Stimulated activated CD4-positive, alpha-beta T cell treated with anti-CD3 and anti-CD28 coated beads, Interleukin-4, amount 100 ng/mL, for 4 hours (primary cell): ENCODE data around the gene TPO.
"Not testable (repeated sequence)": the region's sequence is repeated elsewhere in the genome, so short reads cannot be mapped to it uniquely, and the experiment has no call there.

ENCODE experiments used
- DNase-seq, 2 experiments: peaks; one replicate each; pipeline ENCODE4 v3.0.0-alpha.2; 2020

TPO gene

GRCh38 chr2:1504311-1504750 lies 91.1 kb downstream of the TPO start:
- no peak for DNase-seq

- DNase-seq: no peak
Observed at GRCh38 chr2:1505031-1505441, 91.8 kb downstream of the TPO start.

- DNase-seq: no peak
Observed at GRCh38 chr2:1509271-1510065, 96.2 kb downstream of the TPO start.

- no peak for DNase-seq
Observed at GRCh38 chr2:1510176-1510575, 96.9 kb downstream of the TPO start.

- DNase-seq: no peak
Observed at GRCh38 chr2:1511455-1511854, 98.2 kb downstream of the TPO start.

GRCh38 chr2:1512321-1513289 lies 99.3 kb downstream of the TPO start:
- DNase-seq: no peak

- DNase-seq: no peak
Observed at GRCh38 chr2:1514391-1515072, 101.3 kb downstream of the TPO start.

GRCh38 chr2:1515073-1515430 lies 101.8 kb downstream of the TPO start:
- DNase-seq: no peak

- no peak for DNase-seq
Observed at GRCh38 chr2:1515986-1516797, 102.9 kb downstream of the TPO start.

GRCh38 chr2:1516798-1517060 lies 103.5 kb downstream of the TPO start:
- no peak for DNase-seq

GRCh38 chr2:1517291-1517690 lies 104.0 kb downstream of the TPO start:
- DNase-seq: not testable (repeated sequence)

- DNase-seq: no peak
Observed at GRCh38 chr2:1517786-1518185, 104.5 kb downstream of the TPO start.

GRCh38 chr2:1518331-1518803 lies 105.1 kb downstream of the TPO start:
- no peak for DNase-seq

- no peak for DNase-seq
Observed at GRCh38 chr2:1518867-1519530, 105.7 kb downstream of the TPO start.

- DNase-seq: no peak
Observed at GRCh38 chr2:1521191-1521877, 108.1 kb downstream of the TPO start.

GRCh38 chr2:1521878-1522830 lies 108.9 kb downstream of the TPO start:
- no peak for DNase-seq

GRCh38 chr2:1527153-1527992 lies 114.1 kb downstream of the TPO start:
- DNase-seq: no peak

GRCh38 chr2:1528273-1529064 lies 115.2 kb downstream of the TPO start:
- no peak for DNase-seq
